ENCODE measurements around the gene METTL22.

METTL22 gene

GRCh38 chr16:8646326-8647053 lies 25.0 kb downstream of the METTL22 start:
- DNase-seq: no peak
- Histone ChIP-seq H3K18ac (ENCODE audit: low read depth in 1 of 2, low read length in 2 of 2) (no peak overlapping the region), H3K4me1 (ENCODE audit: control insufficient read depth, insufficient read depth, low read depth, low read length) (no peaks in the 10 kb centered on the region), H3K4me3 (ENCODE audit: insufficient read depth in 1 of 2, low read depth in 1 of 2, low read length in 2 of 2) (no peak overlapping the region), H2AFZ (ENCODE audit: low read depth, low read length) (no peak overlapping the region), H3K27me3 (ENCODE audit: control insufficient read depth in 1 of 2, insufficient read depth in 1 of 2, low read length in 2 of 2) (no peaks in the 10 kb centered on the region), H4K91ac (ENCODE audit: low read length) (no peak overlapping the region), H3K23ac (ENCODE audit: low read length in 2 of 2) (no peak overlapping the region), H3K79me1 (replicated peaks; ENCODE audit: low read length, poor library complexity, severe bottlenecking) (peaks cover 5% of the 10 kb centered on the region), H2AK5ac (ENCODE audit: low read length, severe bottlenecking) (no peak overlapping the region), H3K9me3 (ENCODE audit: control insufficient read depth, low read length) (no peaks in the 10 kb centered on the region), H3K36me3 (ENCODE audit: control insufficient read depth in 1 of 2, insufficient read depth in 2 of 2, low read depth in 1 of 2, low read length in 2 of 2) (peaks cover 69 to 74% of the 10 kb centered on the region in 2 experiments), H3K9ac (ENCODE audit: low read length) (no peak overlapping the region), H4K8ac (ENCODE audit: low read length) (no peak overlapping the region), H3K14ac (ENCODE audit: low read length in 2 of 2) (no peak overlapping the region), H2BK5ac (ENCODE audit: low read depth, low read length, poor library complexity, severe bottlenecking) (no peak overlapping the region), H3K4ac (ENCODE audit: low read depth in 1 of 2, low read length in 2 of 2) (no peak overlapping the region), H3K4me2 (ENCODE audit: low read length, poor library complexity, severe bottlenecking) (no peak overlapping the region), H2BK15ac (ENCODE audit: low read depth, poor library complexity, severe bottlenecking) (no peak overlapping the region), H2BK120ac (ENCODE audit: low read depth, low read length) (no peak overlapping the region), H3K27ac (ENCODE audit: low read length, poor library complexity, severe bottlenecking) (no peak overlapping the region), H2BK12ac (ENCODE audit: low read length in 2 of 2) (no peak overlapping the region)
- 95% methylated on average over 13 of the region's 13 CpGs for WGBS

GRCh38 chr16:8647721-8648318 lies 26.3 kb downstream of the METTL22 start:
- H2AK5ac ChIP-seq (ENCODE audit: low read length, severe bottlenecking): no peak overlapping the region
- no peak overlapping the region for H3K27ac ChIP-seq (ENCODE audit: low read length, poor library complexity, severe bottlenecking)
- H3K23ac ChIP-seq (ENCODE audit: low read length in 2 of 2): no peak overlapping the region
- H3K27me3 ChIP-seq (ENCODE audit: control insufficient read depth in 1 of 2, insufficient read depth in 1 of 2, low read length in 2 of 2): no peaks in the 10 kb centered on the region
- no peak overlapping the region for H2BK5ac ChIP-seq (ENCODE audit: low read depth, low read length, poor library complexity, severe bottlenecking)
- no peak overlapping the region for H4K91ac ChIP-seq (ENCODE audit: low read length)
- H3K4ac ChIP-seq (ENCODE audit: low read depth in 1 of 2, low read length in 2 of 2): no peak overlapping the region
- no peak overlapping the region for H3K18ac ChIP-seq (ENCODE audit: low read depth in 1 of 2, low read length in 2 of 2)
- peaks cover 55 to 60% of the 10 kb centered on the region in 2 experiments for H3K36me3 ChIP-seq (ENCODE audit: control insufficient read depth in 1 of 2, insufficient read depth in 2 of 2, low read depth in 1 of 2, low read length in 2 of 2)
- H3K4me3 ChIP-seq (ENCODE audit: insufficient read depth in 1 of 2, low read depth in 1 of 2, low read length in 2 of 2): no peak overlapping the region
- no peak overlapping the region for H2BK15ac ChIP-seq (ENCODE audit: low read depth, poor library complexity, severe bottlenecking)
- H3K4me1 ChIP-seq (ENCODE audit: control insufficient read depth, insufficient read depth, low read depth, low read length): no peaks in the 10 kb centered on the region
- H3K14ac ChIP-seq (ENCODE audit: low read length in 2 of 2): no peak overlapping the region
- no peaks in the 10 kb centered on the region for H3K9me3 ChIP-seq (ENCODE audit: control insufficient read depth, low read length)
- no peak overlapping the region for H2BK120ac ChIP-seq (ENCODE audit: low read depth, low read length)
- H3K4me2 ChIP-seq (ENCODE audit: low read length, poor library complexity, severe bottlenecking): no peak overlapping the region
- no peak overlapping the region for H2BK12ac ChIP-seq (ENCODE audit: low read length in 2 of 2)
- no peak overlapping the region for H3K9ac ChIP-seq (ENCODE audit: low read length)
- H4K8ac ChIP-seq (ENCODE audit: low read length): no peak overlapping the region
- WGBS: 85% methylated on average over 8 of the region's 9 CpGs
- peaks cover 2% of the 10 kb centered on the region for H3K79me1 ChIP-seq (replicated peaks; ENCODE audit: low read length, poor library complexity, severe bottlenecking)
- H2AFZ ChIP-seq (ENCODE audit: low read depth, low read length): no peak overlapping the region
- no peak for DNase-seq

GRCh38 chr16:8648877-8649276 lies 27.4 kb downstream of the METTL22 start:
- H3K9ac ChIP-seq (ENCODE audit: low read length): no peak overlapping the region
- no peak overlapping the region for H2AK5ac ChIP-seq (ENCODE audit: low read length, severe bottlenecking)
- 98% methylated on average over 4 of the region's 4 CpGs for WGBS
- no peak overlapping the region for H3K14ac ChIP-seq (ENCODE audit: low read length in 2 of 2)
- no peaks in the 10 kb centered on the region for H3K27me3 ChIP-seq (ENCODE audit: control insufficient read depth in 1 of 2, insufficient read depth in 1 of 2, low read length in 2 of 2)
- H2BK5ac ChIP-seq (ENCODE audit: low read depth, low read length, poor library complexity, severe bottlenecking): no peak overlapping the region
- DNase-seq: no peak
- no peak overlapping the region for H2BK12ac ChIP-seq (ENCODE audit: low read length in 2 of 2)
- H4K91ac ChIP-seq (ENCODE audit: low read length): no peak overlapping the region
- H3K4me1 ChIP-seq (ENCODE audit: control insufficient read depth, insufficient read depth, low read depth, low read length): no peaks in the 10 kb centered on the region
- no peak overlapping the region for H2BK120ac ChIP-seq (ENCODE audit: low read depth, low read length)
- H3K18ac ChIP-seq (ENCODE audit: low read depth in 1 of 2, low read length in 2 of 2): no peak overlapping the region
- peaks cover 49 to 50% of the 10 kb centered on the region in 2 experiments for H3K36me3 ChIP-seq (ENCODE audit: control insufficient read depth in 1 of 2, insufficient read depth in 2 of 2, low read depth in 1 of 2, low read length in 2 of 2)
- no peak overlapping the region for H3K4ac ChIP-seq (ENCODE audit: low read depth in 1 of 2, low read length in 2 of 2)
- H4K8ac ChIP-seq (ENCODE audit: low read length): no peak overlapping the region
- no peak overlapping the region for H3K4me3 ChIP-seq (ENCODE audit: insufficient read depth in 1 of 2, low read depth in 1 of 2, low read length in 2 of 2)
- no peak overlapping the region for H2AFZ ChIP-seq (ENCODE audit: low read depth, low read length)
- H3K4me2 ChIP-seq (ENCODE audit: low read length, poor library complexity, severe bottlenecking): no peak overlapping the region
- no peaks in the 10 kb centered on the region for H3K9me3 ChIP-seq (ENCODE audit: control insufficient read depth, low read length)
- no peak overlapping the region for H3K27ac ChIP-seq (ENCODE audit: low read length, poor library complexity, severe bottlenecking)
- no peak overlapping the region for H2BK15ac ChIP-seq (ENCODE audit: low read depth, poor library complexity, severe bottlenecking)
- H3K23ac ChIP-seq (ENCODE audit: low read length in 2 of 2): no peak overlapping the region
- peaks cover 2% of the 10 kb centered on the region for H3K79me1 ChIP-seq (replicated peaks; ENCODE audit: low read length, poor library complexity, severe bottlenecking)

GRCh38 chr16:8649829-8650554 lies 28.5 kb downstream of the METTL22 start:
- Histone ChIP-seq H3K27me3 (ENCODE audit: control insufficient read depth in 1 of 2, insufficient read depth in 1 of 2, low read length in 2 of 2) (no peaks in the 10 kb centered on the region), H2BK5ac (ENCODE audit: low read depth, low read length, poor library complexity, severe bottlenecking) (no peak overlapping the region), H3K4me1 (ENCODE audit: control insufficient read depth, insufficient read depth, low read depth, low read length) (no peaks in the 10 kb centered on the region), H3K27ac (ENCODE audit: low read length, poor library complexity, severe bottlenecking) (no peak overlapping the region), H3K36me3 (ENCODE audit: control insufficient read depth in 1 of 2, insufficient read depth in 2 of 2, low read depth in 1 of 2, low read length in 2 of 2) (peaks cover 38 to 39% of the 10 kb centered on the region in 2 experiments), H3K4me3 (ENCODE audit: insufficient read depth in 1 of 2, low read depth in 1 of 2, low read length in 2 of 2) (no peak overlapping the region), H4K8ac (ENCODE audit: low read length) (no peak overlapping the region), H2BK15ac (ENCODE audit: low read depth, poor library complexity, severe bottlenecking) (no peak overlapping the region), H3K9ac (ENCODE audit: low read length) (no peak overlapping the region), H3K23ac (ENCODE audit: low read length in 2 of 2) (no peak overlapping the region), H3K4me2 (ENCODE audit: low read length, poor library complexity, severe bottlenecking) (no peak overlapping the region), H3K14ac (ENCODE audit: low read length in 2 of 2) (no peak overlapping the region), H3K4ac (ENCODE audit: low read depth in 1 of 2, low read length in 2 of 2) (no peak overlapping the region), H2AFZ (ENCODE audit: low read depth, low read length) (no peak overlapping the region), H2AK5ac (ENCODE audit: low read length, severe bottlenecking) (no peak overlapping the region), H4K91ac (ENCODE audit: low read length) (no peak overlapping the region), H3K9me3 (ENCODE audit: control insufficient read depth, low read length) (no peaks in the 10 kb centered on the region), H3K18ac (ENCODE audit: low read depth in 1 of 2, low read length in 2 of 2) (no peak overlapping the region), H3K79me1 (replicated peaks; ENCODE audit: low read length, poor library complexity, severe bottlenecking) (no peaks in the 10 kb centered on the region), H2BK120ac (ENCODE audit: low read depth, low read length) (no peak overlapping the region), H2BK12ac (ENCODE audit: low read length in 2 of 2) (no peak overlapping the region)
- DNase-seq: no peak
- 80% methylated on average over 8 of the region's 8 CpGs for WGBS
